HFF-Myc (cell line): ENCODE measurements around the gene MRC1.

Experiments
- DNase-seq: peaks from one replicate; pipeline ENCODE4 v3.0.0-alpha.2; 2011; ENCODE audit warnings: low read depth; ENCODE audit errors: extremely low read depth
- H3K4me3 ChIP-seq: replicated peaks from 2 replicates; pipeline ENCODE4 v1.5.1; 2011; ENCODE audit warnings: low read depth, mild to moderate bottlenecking, control low read depth, low read length
- CTCF ChIP-seq: IDR thresholded peaks from 2 replicates; pipeline ENCODE4 v1.5.1; 2012; ENCODE audit warnings: mild to moderate bottlenecking, low read depth, low read length, control low read depth; ENCODE audit errors: missing control alignments

The MRC1 gene

GRCh38 chr10:17877121-17877520 is 68.0 kb downstream of the MRC1 start:
- no peak overlapping the region for H3K4me3 ChIP-seq
- no peak for DNase-seq

GRCh38 chr10:17878896-17879295 is 69.7 kb downstream of the MRC1 start:
- no peak for DNase-seq
- no peak for TF ChIP-seq CTCF

More at GRCh38 chr10:17877121-17877520, 68.0 kb downstream of the MRC1 start:
- no peak for TF ChIP-seq CTCF

GRCh38 chr10:17880601-17881000 is 71.5 kb downstream of the MRC1 start:
- no peak for DNase-seq
- H3K4me3 ChIP-seq = no peak overlapping the region
- TF ChIP-seq CTCF = no peak

More at GRCh38 chr10:17878896-17879295, 69.7 kb downstream of the MRC1 start:
- H3K4me3 ChIP-seq = no peak overlapping the region

GRCh38 chr10:17882557-17882956 is 73.4 kb downstream of the MRC1 start:
- TF ChIP-seq CTCF = no peak
- no peak for DNase-seq
- H3K4me3 ChIP-seq = no peak overlapping the region

GRCh38 chr10:17883621-17884020 is 74.5 kb downstream of the MRC1 start:
- H3K4me3 ChIP-seq = no peak overlapping the region
- no peak for DNase-seq
- no peak for TF ChIP-seq CTCF

- TF ChIP-seq CTCF = no peak
- no peak overlapping the region for H3K4me3 ChIP-seq
- no peak for DNase-seq
Measured at GRCh38 chr10:17888189-17888588, 79.0 kb downstream of the MRC1 start.

- no peak for DNase-seq
- no peak overlapping the region for H3K4me3 ChIP-seq
- no peak for TF ChIP-seq CTCF
Measured at GRCh38 chr10:17891435-17891834, 82.3 kb downstream of the MRC1 start.
